ENCODE results near the gene FIGNL2.

DNA sequence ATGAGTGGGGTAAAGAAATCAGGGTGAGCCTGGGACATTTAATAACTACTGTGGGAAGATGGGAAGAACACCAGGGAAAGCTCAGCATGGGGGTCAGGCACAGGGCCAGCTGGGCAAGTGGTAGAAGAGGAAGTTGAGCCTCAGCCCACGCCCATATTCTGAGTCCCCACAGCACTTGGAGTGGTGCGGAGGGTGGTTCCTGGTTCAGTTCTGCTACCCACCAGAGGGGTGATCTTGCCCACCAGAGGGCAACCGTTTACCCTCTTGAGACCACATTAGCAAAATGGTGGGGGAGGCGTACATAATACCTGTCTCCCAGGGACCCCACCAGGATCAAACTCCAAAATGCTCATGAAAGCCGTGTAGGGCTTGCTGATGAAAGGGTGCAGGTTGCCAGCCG is 22.6 kb upstream of the FIGNL2 start:
- TF ChIP-seq POLR2A (IDR thresholded peaks at IDR 0.05) = no peak
- no peak for TF ChIP-seq POLR2AphosphoS5 (IDR thresholded peaks at IDR 0.05)

All from breast epithelium (tissue), 3 donors.